DND-41 (cell line): Measurements from ENCODE around the gene AQP5.

Experiments
- ATAC-seq: fragments of 200-7000 bp; cut with Tn5 transposase; 3 replicates; pipeline ENCODE4 v1.9.1; 2021; ENCODE audit warnings: low read depth; ENCODE audit not compliant: insufficient read depth
- DNase-seq: peaks from one replicate; pipeline ENCODE4 v3.0.0-alpha.2; 2020
- H2AFZ ChIP-seq: 2 replicates; pipeline ENCODE4 v1.6.0; 2012; ENCODE audit warnings: low read depth, low read length
- H3K27ac ChIP-seq: 2 replicates; pipeline ENCODE4 v1.5.1; 2012; ENCODE audit warnings: low read length, inconsistent platforms
- H3K27me3 ChIP-seq: fragments of 200-600 bp; sonication (generic); 2 replicates; pipeline ENCODE4 v1.6.0; 2012; ENCODE audit warnings: low read length, mild to moderate bottlenecking, inconsistent platforms; ENCODE audit not compliant: insufficient read depth, poor library complexity
- H3K36me3 ChIP-seq: 2 replicates; pipeline ENCODE4 v1.5.1; 2012; ENCODE audit warnings: low read length, inconsistent platforms; ENCODE audit not compliant: insufficient read depth
- H3K4me1 ChIP-seq: 2 replicates; pipeline ENCODE4 v1.5.1; 2012; ENCODE audit warnings: mild to moderate bottlenecking, low read length; ENCODE audit not compliant: insufficient read depth
- H3K4me2 ChIP-seq: 2 replicates; pipeline ENCODE4 v1.6.0; 2012; ENCODE audit warnings: mild to moderate bottlenecking, moderate library complexity, low read length, inconsistent platforms; ENCODE audit not compliant: insufficient read depth
- H3K4me3 ChIP-seq, 2 experiments: fragments of 200-600 bp in 1 of 2; shearing (Covaris generic) in 1 of 2; 2 replicates each; pipeline ENCODE4 v1.5.1; 2012 to 2016; ENCODE audit warnings: inconsistent platforms in 2 of 2, low read length in 2 of 2, mild to moderate bottlenecking in 2 of 2, low read depth in 1 of 2, moderate library complexity in 1 of 2
- H3K79me2 ChIP-seq: 2 replicates; pipeline ENCODE4 v1.6.0; 2012; ENCODE audit warnings: low read length, inconsistent platforms; ENCODE audit not compliant: insufficient read depth
- H3K9ac ChIP-seq: 2 replicates; pipeline ENCODE4 v1.6.0; 2012; ENCODE audit warnings: low read depth, mild to moderate bottlenecking, inconsistent platforms, low read length, moderate library complexity
- H3K9me3 ChIP-seq: 2 replicates; pipeline ENCODE4 v1.5.1; 2012; ENCODE audit warnings: low read length, moderate library complexity, mild to moderate bottlenecking, inconsistent platforms; ENCODE audit not compliant: insufficient read depth, severe bottlenecking
- H4K20me1 ChIP-seq: 2 replicates; pipeline ENCODE4 v1.6.0; 2012; ENCODE audit warnings: low read length; ENCODE audit not compliant: insufficient read depth
- EZH2 ChIP-seq: IDR thresholded peaks from 3 replicates; pipeline ENCODE4 v1.6.1; 2012; ENCODE audit warnings: borderline replicate concordance, low read depth, mild to moderate bottlenecking, moderate library complexity, low read length, inconsistent platforms; ENCODE audit not compliant: severe bottlenecking
- TF ChIP-seq, protein P1 (sequence below): IDR thresholded peaks from 2 replicates; pipeline ENCODE4 v1.5.1; 2012; ENCODE audit warnings: borderline replicate concordance, low read length, moderate library complexity, mild to moderate bottlenecking; ENCODE audit not compliant: poor library complexity, severe bottlenecking; ENCODE audit errors: extremely low read depth

Gene AQP5

GRCh38 chr12:49941556-49942511, 19.8 kb upstream of the AQP5 start:
- DNase-seq = no peak
- H3K27me3 ChIP-seq = peaks cover 3% of the 10 kb centered on the region

GRCh38 chr12:49942512-49942893, 19.2 kb upstream of the AQP5 start:
- no peaks in the 10 kb centered on the region for H3K36me3 ChIP-seq
- no peaks in the 10 kb centered on the region for H3K9me3 ChIP-seq
- H3K9ac ChIP-seq = no peak overlapping the region
- H3K79me2 ChIP-seq = no peaks in the 10 kb centered on the region
- no peak for TF ChIP-seq EZH2
- peaks cover 3% of the 10 kb centered on the region for H3K27me3 ChIP-seq
- no peaks in the 10 kb centered on the region for H4K20me1 ChIP-seq
- ATAC-seq (no peak), DNase-seq (no peak)
- H3K27ac ChIP-seq = no peak overlapping the region
- H3K4me1 ChIP-seq = peaks cover 9% of the 10 kb centered on the region
- H3K4me3 ChIP-seq = no peak overlapping the region
- H2AFZ ChIP-seq = no peak overlapping the region
- H3K4me2 ChIP-seq = no peak overlapping the region

More at GRCh38 chr12:49941556-49942511, 19.8 kb upstream of the AQP5 start:
- Histone ChIP-seq H3K9me3 (no peaks in the 10 kb centered on the region), H3K4me2 (no peak overlapping the region), H4K20me1 (no peaks in the 10 kb centered on the region), H3K36me3 (no peaks in the 10 kb centered on the region), H3K27ac (no peak overlapping the region), H2AFZ (no peak overlapping the region), H3K4me1 (peaks cover 9% of the 10 kb centered on the region), H3K9ac (no peak overlapping the region), H3K79me2 (no peaks in the 10 kb centered on the region), H3K4me3 (no peak overlapping the region)
- no peak for ATAC-seq
- TF ChIP-seq EZH2 = no peak
- TF ChIP-seq, protein P1, sequence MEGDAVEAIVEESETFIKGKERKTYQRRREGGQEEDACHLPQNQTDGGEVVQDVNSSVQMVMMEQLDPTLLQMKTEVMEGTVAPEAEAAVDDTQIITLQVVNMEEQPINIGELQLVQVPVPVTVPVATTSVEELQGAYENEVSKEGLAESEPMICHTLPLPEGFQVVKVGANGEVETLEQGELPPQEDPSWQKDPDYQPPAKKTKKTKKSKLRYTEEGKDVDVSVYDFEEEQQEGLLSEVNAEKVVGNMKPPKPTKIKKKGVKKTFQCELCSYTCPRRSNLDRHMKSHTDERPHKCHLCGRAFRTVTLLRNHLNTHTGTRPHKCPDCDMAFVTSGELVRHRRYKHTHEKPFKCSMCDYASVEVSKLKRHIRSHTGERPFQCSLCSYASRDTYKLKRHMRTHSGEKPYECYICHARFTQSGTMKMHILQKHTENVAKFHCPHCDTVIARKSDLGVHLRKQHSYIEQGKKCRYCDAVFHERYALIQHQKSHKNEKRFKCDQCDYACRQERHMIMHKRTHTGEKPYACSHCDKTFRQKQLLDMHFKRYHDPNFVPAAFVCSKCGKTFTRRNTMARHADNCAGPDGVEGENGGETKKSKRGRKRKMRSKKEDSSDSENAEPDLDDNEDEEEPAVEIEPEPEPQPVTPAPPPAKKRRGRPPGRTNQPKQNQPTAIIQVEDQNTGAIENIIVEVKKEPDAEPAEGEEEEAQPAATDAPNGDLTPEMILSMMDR = no peak

GRCh38 chr12:49942921-49943624, 18.6 kb upstream of the AQP5 start:
- Histone ChIP-seq H3K4me1 (peaks cover 9% of the 10 kb centered on the region), H2AFZ (no peak overlapping the region), H4K20me1 (no peaks in the 10 kb centered on the region), H3K4me2 (no peak overlapping the region), H3K9ac (no peak overlapping the region), H3K27ac (no peak overlapping the region), H3K9me3 (no peaks in the 10 kb centered on the region), H3K27me3 (peaks cover 3% of the 10 kb centered on the region), H3K4me3 (no peak overlapping the region), H3K79me2 (no peaks in the 10 kb centered on the region), H3K36me3 (no peaks in the 10 kb centered on the region)
- TF ChIP-seq, protein P1 = no peak
- TF ChIP-seq EZH2 = no peak
- ATAC-seq (no peak), DNase-seq (no peak)

DNA sequence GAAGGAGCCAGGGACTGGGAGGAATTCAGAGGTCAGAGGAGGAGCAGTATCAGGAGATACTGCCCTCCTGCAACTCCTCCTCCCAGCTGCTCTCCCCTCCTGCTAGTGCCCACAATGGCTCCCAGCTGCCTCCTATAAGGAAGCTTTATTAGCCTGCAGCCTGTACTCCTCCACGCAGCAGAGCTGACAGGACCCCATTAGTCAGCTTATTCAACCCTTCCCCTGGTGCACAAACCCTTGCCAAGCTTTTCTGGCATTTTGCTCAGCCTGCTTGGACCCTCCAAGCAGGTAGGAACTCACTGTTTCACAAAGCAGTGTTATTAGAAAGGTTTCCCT, 18.1 kb upstream of the AQP5 start:
- ATAC-seq (no peak), DNase-seq (no peak)
- Histone ChIP-seq H3K36me3 (no peaks in the 10 kb centered on the region), H4K20me1 (no peaks in the 10 kb centered on the region), H3K4me3 (no peak overlapping the region), H3K27me3 (peaks cover 3% of the 10 kb centered on the region), H3K79me2 (no peaks in the 10 kb centered on the region), H3K9me3 (no peaks in the 10 kb centered on the region), H3K4me1 (peaks cover 9% of the 10 kb centered on the region), H2AFZ (no peak overlapping the region), H3K9ac (no peak overlapping the region), H3K4me2 (no peak overlapping the region), H3K27ac (no peak overlapping the region)
- no peak for TF ChIP-seq EZH2
- TF ChIP-seq, protein P1 = no peak
